NCI-H510A (cell line): ENCODE results near the gene CFAP69.
"Not testable (repeated sequence)": the region's sequence is repeated elsewhere in the genome, so short reads cannot be mapped to it uniquely, and the experiment has no call there.

Experiments used
- DNase-seq: peaks from one replicate; lab custom pipeline; 2025; lab: John Stamatoyannopoulos, UW

The CFAP69 gene

DNA sequence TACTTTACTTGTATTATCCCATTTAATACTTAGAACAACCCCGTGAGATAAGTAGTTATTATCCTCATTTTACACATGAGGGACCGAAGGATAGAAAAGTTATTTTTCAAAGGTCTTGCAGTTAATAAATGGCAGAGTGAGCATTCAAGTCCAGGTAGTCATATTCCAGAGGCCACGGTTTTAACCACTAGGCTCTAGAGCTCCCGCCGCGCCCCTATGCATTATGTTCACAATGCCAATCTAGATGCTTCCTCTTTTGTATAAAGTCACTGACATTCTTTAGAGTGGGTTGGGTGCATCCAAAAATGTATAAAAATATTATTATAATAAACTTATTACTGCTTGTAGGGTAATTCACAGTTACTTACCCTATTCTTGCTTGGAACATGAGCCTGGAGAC is 11.4 kb upstream of the CFAP69 start:
- DNase-seq = no peak

DNA sequence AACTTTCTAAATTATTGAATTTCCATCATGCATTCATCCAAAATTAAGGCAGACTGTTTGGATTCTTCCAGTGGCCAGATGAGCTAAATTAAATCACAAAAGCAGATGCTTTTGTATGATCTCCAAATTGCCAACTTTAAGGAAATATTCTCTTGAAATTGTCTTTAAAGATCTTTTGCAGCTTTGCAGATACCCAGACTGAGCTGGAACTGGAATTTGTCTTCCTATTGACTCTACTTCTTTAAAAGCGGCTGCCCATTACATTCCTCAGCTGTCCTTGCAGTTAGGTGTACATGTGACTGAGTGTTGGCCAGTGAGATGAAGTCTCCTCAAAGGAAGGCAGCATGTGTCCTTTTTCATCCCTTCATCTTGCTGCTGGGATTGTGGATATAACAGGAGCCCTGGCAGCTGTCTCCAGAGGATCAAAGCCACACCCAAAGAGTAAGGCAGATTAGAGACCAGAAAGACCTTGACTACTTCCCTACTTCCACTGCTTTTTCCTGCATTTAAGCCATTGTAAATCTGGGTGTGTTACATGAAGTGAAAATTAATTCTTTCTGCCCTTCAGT is 8.2 kb upstream of the CFAP69 start:
- no peak for DNase-seq

DNA sequence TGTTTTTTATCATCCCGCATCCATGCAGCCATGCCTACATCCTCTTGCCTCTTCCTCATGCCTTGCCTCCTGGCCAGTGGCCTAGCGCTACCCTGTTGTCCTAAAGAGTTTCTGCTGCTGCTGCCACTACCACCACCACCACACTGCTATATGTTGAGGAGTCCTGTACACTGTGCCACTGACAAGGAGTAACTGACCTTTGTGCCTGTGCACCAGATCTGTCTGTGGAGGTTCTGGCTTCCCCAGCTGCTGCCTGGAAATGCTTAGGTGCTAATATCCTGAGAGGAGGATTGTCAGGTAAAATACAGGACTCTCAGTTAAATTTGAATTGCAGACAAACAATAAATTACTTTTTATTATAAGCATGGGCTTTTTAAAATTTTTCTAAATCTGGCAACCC is 7.0 kb upstream of the CFAP69 start:
- no peak for DNase-seq

DNA sequence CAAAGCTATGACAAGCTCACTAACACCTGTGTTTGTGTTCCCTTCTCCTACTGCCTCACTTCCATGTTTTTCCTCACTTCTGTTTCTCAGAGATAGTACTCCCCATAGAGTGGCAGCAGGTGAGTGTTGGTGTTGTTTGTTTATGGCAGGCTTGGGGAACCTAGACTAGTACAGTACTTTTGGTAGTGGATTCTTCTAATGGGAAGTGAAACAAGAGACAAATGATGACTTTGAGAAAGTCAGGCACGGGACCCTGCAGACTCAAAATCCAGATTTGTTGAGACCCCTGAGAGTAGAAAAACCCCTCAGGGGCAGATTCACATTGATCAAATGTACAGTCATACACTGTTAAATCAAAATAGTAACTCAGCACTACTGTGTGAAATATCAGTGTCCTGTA is 6.4 kb upstream of the CFAP69 start:
- no peak for DNase-seq

DNA sequence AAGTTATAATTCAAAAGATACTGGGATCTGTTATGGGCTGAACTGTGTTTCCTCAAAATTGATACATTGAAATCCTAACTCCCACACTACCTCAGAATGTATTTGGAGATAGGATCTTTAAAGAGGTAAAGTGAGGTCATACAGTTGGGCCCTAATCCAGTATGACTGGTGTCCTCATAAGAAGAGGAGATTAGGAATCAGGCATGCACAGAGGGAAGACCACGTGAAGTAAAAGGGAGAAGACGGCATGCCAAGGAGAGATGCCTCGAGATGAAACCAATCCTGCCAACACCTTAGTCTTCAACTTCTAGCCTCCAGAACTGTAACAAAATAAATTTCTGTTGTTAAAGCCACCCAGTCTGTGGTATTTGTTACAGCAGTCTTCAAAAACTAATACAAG is 5.9 kb upstream of the CFAP69 start:
- no peak for DNase-seq

DNA sequence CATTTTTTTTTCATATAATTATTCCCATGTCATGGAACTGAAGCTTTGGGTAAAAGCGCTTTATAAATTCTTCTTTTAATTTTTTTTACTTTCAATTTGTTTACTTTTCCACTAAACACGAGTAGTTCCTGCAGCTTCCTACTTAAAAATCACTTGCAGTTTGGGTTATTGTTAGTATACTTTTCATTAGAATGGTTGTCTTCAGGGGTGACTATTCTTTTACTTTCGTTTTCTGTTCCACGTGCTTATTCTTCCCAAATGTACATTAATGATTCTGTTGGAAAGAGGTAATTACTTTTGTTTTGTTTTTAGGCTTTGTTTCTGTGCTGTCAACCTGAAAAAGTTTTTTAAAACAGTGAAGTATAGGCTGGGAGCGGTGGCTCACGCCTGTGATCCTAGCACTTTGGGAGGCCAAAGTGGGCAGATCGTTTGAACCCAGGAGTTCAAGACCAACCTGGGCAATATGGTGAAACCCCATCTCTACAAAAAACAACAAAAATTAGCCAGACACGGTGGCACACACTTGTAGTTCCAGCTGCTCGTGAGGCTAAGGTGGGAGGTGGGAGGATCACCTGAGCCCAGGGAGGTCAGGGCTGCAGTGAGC is 5.2 kb upstream of the CFAP69 start:
- no peak for DNase-seq

DNA sequence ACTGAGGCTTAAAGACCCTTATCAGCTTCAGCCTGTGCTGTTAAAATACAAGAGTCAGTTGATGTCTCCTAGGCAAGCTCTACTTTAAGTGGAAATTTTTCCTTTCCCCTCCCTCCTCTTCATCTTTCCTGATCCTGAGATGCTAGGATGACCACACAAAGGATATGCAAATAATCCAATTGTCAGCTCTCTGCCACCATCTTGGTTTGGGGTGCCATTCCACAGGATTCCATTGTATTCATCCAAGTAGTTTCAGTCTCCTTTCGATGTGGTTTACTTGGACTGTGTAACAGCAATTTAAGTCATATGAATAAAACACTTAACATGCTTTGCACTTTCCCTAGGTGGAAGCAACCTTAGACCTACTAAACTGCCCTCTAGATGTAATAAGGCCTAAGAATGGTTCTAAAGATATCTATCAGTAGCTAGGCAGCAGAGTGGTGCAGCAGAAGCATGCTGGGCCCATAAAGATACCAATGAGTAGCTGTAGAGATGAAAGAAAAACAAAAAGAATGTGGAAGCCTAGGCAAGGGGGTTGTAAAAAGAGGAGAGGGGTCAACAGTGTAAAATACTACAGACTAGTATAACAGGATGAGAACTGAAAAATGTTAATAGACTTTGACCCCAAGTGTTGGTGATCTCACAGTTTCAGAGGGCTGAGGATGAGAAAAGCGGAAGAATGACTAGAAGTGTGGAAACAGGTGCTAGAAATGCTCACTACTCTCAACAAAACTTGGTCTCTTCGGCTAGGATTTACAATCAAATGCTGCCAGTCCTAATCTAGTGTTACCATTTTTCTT is 2.4 kb upstream of the CFAP69 start:
- DNase-seq = no peak

DNA sequence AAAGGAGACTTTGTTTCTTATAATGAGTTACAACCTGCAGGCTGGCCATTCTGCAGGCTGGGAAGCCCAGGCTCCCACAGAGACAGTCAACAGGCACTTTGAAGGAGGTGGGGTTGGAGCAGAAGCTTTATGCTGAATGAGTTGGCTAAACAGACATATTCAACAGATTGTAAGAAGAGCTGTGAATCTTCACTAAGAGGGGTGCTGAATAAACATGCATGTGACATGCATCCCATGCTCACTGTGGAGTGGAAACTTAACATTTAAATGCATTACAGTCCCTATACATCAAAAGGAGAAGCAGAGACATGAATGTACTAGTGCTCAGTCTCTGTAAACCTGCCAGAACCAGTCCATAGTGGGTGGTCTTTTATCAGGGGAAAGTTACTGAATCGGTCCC is 1.4 kb upstream of the CFAP69 start:
- no peak for DNase-seq

DNA sequence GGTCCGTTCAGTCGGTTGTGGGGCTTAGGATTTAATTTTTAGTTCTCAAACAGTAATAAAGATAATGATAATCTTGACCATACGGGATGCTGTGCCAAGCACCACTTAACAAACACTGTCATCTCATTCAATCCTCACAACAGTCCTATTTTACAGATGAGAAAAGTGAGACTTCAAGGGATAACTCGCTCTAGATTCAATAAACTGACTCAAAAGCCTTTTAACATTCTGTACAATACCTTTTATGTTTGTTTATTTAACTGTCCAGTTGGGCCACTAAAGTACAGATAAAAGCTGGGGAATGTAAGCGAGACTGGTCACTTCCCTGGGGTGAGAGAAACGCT is 437 bp upstream of the CFAP69 start:
- no peak for DNase-seq

DNA sequence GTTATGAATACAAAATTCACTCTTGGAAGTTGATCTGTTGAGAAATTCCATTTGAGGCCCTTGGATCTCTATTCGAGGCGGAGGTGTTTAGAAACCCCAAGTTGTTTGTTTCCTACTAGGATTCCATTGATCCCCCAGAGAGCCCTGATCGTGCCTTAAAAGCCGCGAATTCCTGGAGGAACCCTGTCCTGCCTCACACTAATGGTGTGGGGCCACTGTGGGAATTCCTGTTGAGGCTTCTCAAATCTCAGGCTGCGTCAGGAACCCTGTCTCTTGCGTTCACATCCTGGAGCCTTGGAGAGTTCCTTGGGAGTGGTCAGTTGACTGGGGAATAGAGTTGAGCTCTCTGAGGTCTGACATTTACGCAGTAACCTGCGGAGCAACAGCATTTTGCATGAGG is 1.2 kb downstream of the CFAP69 start:
- DNase-seq = no peak

DNA sequence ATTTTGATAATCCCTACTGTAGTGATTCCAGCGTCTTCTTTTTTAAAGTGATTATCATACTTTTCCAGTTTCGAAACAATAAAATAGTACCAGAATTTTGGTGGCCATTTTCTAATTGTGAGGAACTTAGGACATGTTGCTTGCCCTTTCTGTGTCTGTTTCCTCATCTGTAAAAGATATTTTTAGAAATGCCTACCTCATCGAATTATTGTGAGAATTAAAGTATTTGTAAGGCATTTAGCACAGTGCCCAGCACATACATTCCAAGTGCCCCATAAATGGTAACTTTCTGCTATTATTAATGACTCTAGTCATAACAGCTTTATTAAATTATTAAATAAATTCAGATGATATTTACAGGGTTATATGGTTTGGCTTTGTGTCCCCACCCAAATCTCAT is 3.7 kb downstream of the CFAP69 start:
- no peak for DNase-seq

DNA sequence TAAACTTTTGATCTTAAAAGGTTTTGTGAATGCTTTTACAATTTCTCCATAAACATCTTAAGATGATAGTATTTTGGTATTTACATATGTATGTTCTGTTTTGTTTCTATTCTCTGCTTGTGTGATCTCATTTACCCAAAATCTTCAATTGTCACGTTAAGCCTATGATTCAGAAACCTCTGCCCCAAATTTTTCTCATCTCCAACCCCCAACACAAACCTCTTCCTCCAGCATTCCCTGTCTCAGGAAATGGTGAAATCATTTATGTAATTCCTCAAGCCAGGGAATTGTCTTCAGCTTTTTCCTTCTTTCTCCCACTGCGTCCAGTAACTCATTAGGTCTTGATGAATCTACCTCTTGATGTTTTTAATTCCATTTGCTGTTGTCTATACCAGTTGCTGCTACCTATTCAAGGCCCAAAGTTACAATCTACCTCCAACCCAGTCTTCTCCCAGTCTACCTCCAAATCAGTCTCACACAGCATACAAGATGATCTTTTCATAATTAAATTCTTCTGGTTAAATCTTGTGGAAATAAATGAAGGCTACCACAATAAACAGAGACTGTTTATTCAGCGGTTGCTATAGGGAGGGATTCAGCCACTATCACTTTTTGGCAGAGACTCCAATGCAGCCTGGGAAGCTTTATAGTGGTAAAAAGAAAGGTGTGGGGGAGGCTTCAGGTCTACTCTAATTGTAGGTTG is 5.8 kb downstream of the CFAP69 start:
- DNase-seq = no peak

DNA sequence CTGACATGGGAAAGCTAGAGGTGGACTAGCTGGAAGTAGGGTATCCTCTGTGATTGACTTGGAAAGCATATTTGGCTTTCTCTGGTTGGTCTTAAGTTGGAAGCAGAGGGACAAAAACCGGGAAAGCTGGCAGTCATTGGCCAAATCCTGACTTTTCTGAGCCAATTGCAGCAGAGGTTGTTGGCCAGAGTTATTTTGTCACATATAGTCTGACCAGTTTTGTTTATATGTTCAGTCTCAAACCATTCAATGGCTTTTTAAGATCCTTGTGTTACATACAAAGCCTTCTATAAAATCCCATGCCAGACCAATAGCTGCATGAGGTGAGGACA is 6.3 kb downstream of the CFAP69 start:
- no peak for DNase-seq

DNA sequence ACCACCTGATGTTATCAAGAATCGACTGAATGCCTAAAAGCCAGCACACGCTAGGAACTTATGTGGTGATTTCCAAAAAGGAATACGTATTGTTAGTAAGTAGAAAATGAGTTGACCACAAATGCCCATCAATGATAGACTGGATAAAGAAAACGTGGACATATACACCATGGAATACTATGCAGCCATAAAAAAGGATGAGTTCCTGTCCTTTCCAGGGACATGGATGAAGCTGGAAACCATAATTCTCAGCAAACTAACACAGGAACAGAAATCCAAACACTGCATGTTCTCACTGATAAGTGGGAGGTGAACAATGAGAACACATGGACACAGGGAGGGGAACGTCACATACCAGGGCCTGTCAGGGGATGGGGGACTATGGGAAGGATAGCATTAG is 11.0 kb downstream of the CFAP69 start:
- not testable (repeated sequence) for DNase-seq

DNA sequence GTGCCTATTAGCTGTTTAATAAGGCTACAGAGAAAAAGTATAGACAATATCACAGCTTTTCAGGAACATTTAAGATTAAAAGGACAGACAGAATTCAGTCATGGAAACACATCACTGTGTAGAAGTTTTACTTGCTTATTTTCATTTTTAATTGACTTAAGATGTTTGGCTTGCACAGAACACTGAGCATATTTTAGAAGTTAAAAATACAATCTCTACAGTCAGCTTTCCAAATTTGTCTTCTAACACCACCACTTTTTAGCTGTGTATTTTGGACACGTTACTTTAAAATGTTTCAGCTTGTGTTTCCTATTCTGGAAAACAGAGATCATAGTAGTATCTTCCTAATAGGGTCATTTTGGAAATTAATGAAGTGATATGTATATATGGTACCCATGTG is 11.8 kb downstream of the CFAP69 start:
- DNase-seq = no peak

DNA sequence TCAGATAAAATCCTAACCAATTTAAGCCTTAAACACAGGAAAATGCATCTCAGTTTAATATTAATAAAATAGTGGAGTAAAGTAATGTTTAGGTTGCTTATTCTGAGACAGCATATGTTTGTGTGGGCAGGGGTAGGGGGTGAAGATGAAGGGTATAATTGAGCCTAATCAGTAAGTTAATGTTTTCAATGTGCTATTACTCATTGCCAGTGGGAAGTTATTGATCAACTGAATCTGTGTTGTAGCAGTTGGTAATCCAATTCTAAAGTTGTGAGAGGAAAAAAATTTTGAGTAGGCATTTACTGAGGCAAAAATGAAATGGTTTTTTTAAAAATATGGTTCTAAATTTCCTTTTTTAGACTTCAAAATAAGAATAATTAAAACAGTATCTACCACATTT is 16.5 kb downstream of the CFAP69 start:
- no peak for DNase-seq

DNA sequence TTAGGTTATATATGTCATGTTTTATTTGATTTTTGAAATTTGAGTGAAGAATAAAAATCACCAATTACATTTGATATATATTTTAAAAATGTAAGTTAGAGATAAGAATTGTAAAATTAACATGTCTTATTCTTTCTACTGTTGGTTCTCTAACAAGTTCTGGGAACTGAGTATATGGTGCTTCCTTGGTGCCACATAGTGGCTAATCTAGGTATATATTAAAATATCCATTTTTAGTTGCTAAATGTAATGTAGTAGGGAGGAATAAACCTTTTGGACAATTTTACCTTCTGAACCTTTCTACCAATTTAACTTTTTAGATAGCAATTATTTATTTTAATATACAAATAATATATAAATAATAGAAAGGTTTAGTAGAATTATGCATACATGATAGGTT is 17.5 kb downstream of the CFAP69 start:
- DNase-seq = no peak

DNA sequence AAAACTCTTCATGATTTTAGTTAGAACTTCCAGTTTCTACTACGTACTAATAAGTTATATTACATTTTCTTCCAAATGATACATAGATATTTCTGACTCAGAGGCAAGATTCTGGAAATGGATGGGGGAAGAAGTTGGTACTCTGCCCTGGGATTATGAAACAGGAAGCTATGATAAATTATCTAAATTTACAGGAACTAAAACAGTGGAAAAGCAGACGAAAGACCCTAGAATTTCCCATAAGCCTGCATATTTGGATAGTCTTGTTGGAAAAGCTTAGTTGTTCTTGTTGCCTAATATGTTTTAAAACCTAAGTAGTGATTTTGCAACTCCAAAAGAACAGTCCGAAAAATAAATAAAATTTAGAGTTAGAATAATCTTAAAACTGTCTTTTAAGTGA is 21.8 kb downstream of the CFAP69 start:
- DNase-seq = no peak

DNA sequence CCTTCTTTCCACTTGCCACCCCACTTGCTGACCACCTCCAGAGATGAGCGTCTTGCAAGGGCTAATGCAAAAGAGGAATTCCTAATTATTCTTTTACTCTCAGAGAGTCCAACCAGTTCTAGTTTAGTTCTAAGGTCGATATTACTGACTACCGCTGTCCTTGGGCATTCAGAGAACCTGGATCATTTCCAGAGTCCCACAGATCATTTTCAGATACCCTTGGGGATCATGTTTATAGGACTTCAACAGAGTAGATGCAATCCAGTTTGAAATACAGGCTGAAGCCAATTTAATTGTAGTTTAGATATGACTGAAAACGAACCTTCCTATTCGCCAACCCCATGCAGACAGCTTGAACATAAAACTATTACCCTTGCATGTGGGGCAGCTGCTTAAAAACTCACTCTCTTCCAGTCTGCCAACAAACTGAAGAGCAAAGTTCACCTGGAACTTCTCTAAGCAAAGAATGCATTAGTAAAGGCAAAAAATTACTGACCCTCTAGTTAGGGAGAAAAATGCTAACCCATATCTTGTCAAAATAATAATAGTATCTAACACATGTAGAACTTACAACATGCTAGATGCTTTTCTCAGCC is 22.4 kb downstream of the CFAP69 start:
- no peak for DNase-seq

DNA sequence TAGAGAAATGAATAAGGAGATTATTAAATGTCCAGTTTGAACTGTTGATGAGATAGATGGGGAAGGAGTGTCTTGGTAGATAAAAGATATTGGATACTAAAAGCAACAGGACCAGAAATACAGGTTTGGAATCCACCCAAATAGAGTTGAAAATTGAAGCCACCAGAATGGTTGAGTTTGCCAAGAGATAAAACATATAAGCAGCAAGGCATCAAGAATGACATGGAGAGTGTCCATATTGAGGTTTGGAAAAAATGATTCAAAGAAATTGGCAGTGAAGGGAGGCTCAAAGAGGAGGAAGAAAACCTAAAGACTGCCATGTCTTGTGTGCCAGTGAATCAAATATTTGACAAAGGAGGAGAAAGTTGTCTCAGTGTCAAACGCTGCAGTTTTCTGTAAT is 24.2 kb downstream of the CFAP69 start:
- no peak for DNase-seq

DNA sequence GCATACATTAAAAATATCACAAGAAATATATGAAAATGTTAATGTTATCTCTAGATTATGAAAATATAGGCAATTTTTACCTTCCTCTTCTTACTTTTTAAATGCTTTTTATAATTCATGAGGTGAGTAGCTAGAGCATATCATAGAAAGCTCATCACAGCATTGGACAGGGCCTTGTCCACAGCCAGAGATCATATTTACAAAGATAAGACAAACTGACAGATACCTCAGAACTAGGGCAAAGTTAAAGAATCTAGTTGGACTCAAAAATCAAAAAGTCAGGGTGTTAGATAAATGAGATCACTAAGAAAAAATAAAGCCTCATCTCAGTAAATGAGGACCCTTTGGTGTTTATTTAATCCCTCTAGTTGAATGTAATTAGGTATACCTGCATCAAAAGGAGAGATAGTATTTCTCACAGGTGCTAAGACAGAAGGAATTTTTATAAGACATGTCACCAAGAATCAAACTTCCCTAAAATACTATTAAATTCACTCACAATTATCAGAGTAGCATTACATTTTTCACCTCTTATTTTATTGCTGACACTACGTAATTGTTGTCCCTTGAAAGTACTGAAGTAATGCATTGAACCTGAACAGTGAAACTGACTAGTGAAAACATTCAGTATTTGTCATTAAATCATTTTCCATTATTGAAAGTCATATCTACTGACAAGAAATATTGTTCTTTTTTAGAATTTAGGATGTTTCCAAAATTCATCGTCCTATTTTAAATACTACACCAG is 25.6 kb downstream of the CFAP69 start:
- DNase-seq = no peak

DNA sequence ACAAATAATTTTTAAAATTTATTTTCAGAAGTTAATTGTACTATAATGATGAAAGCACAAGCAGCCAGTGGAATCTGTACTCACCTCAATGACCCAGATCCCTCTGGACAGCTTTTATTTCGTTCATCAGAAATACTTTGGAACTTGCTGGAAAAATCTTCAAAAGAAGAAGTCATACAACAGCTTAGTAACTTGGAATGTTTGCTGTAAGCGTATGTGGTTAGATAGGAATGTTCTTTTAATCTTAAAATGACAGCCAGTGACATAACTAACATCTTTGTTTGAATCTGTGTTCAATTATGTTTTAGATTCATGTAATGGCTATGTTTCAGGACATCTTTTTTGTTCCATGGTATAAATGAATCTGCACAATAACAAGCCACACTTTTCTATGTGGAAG is 26.8 kb downstream of the CFAP69 start:
- no peak for DNase-seq
